Large intestine (tissue), 3 donors: ENCODE measurements around the gene ACKR4. TPM values are rescaled to one million over a fixed set of nuclear protein-coding genes. Genes with fewer than 3 reads are reported as not detected.

Experiments used
- DNase-seq, 2 donors: peaks; one replicate each; pipeline versions ENCODE4 v3.0.0 to v3.0.0-alpha.2; 2013
- H3K27ac ChIP-seq: one replicate; pipeline ENCODE4 v1.5.1; 2013; ENCODE audit warnings: low read length
- H3K27me3 ChIP-seq: 2 replicates; pipeline ENCODE4 v1.6.1; 2013; ENCODE audit warnings: low read length; ENCODE audit not compliant: control insufficient read depth, insufficient read depth
- H3K36me3 ChIP-seq: 2 replicates; pipeline ENCODE4 v1.6.1; 2013; ENCODE audit warnings: low read length; ENCODE audit not compliant: control insufficient read depth, insufficient read depth
- H3K4me1 ChIP-seq: one replicate; pipeline ENCODE4 v1.6.1; 2013; ENCODE audit warnings: low read length; ENCODE audit not compliant: control insufficient read depth, insufficient read depth
- H3K4me3 ChIP-seq: one replicate; pipeline ENCODE4 v1.5.1; 2013; ENCODE audit warnings: low read length
- H3K9me3 ChIP-seq: one replicate; pipeline ENCODE4 v1.6.1; 2013; ENCODE audit warnings: mild to moderate bottlenecking, low read depth, low read length, moderate library complexity; ENCODE audit not compliant: control insufficient read depth
- WGBS: methylation state at CpG from one replicate; pipeline ENCODE4 v1.1.5; 2013; ENCODE audit warnings: low lambda C conversion rate; ENCODE audit not compliant: insufficient coverage; 5-methylcytosine and 5-hydroxymethylcytosine counted together
- polyA plus RNA-seq: library from polyadenylated mRNA; unstranded; fragments of 120-200 nt; gene quantifications from one replicate; pipeline ENCODE4 v1.2.1, GENCODE V29; 2013

The ACKR4 gene
- polyA plus RNA-seq, 1 donor = 4.4 TPM

DNA sequence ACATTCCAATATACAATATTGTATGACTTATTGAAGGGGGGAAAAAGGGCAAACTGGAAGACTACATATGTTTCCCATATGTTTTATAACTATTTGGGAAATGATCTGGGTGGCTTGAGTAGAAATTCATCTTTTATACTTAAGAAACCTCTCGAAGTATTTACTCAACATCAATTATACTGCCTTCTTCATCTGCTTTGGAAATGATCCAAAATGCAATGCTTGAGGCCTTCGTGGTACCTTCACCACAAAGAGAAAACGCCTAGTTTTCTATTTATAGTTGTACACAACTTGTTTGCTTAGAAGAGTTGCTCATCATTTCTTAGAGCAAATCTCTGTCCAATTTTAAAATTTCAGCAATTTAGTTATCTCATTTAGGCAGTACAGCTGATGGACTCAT, 18.8 kb downstream of the ACKR4 start:
- WGBS = no CpG with 5 or more reads among the region's 3 CpGs

DNA sequence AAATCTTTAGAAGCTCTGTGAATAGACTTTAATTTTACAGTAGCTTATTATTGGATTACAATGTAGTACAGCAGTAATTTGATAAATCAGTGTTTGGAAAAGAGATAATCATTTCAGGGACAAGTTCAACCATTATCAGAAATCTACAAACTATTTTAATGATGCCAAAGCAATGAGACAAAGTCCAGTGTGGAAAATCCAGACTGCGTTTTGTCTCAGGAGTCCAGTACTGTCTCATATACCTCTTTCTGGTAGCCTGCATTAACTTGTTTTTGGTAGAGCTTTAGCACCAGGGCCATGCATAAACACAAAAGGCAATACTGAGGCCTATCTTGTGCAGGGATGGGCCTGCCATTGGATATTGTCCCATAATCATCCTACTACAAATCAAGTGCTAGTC, 19.7 kb downstream of the ACKR4 start:
- H3K4me1 ChIP-seq = peaks cover 3% of the 10 kb centered on the region
- H3K9me3 ChIP-seq = no peaks in the 10 kb centered on the region
- H3K36me3 ChIP-seq = peaks cover 8% of the 10 kb centered on the region
- no peaks in the 10 kb centered on the region for H3K27me3 ChIP-seq
- no peak overlapping the region for H3K4me3 ChIP-seq
- WGBS = no CpG with 5 or more reads among the region's 1 CpG
- no peak overlapping the region for H3K27ac ChIP-seq
- DNase-seq = peak in 1 of 2 donors; percentile 23

More for the DNA sequence above, 18.8 kb downstream of the ACKR4 start:
- no peak overlapping the region for H3K27ac ChIP-seq
- peaks cover 8% of the 10 kb centered on the region for H3K36me3 ChIP-seq
- H3K4me1 ChIP-seq = peaks cover 3% of the 10 kb centered on the region
- no peaks in the 10 kb centered on the region for H3K9me3 ChIP-seq
- H3K4me3 ChIP-seq = no peak overlapping the region
- DNase-seq = no peak
- no peaks in the 10 kb centered on the region for H3K27me3 ChIP-seq

DNA sequence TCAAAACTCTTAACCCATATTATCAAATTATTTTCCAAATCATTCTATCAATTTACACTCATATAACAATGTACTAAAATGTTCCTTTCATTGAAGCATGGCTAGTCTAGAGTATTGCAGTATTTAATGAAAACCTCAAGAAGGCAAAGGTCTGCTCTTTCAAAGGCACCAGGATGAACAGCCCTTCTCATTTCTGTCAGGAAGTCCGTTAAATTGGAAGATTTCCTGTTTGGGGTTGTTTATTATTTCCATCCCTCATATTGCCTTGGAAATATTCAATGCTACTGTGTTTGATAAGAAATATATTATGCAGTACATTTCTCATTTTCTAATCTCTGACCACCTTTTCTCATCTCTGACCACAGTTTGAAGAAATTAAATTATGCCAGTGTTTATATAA, 25.1 kb downstream of the ACKR4 start:
- no peak for DNase-seq
- WGBS = no CpG with 5 or more reads among the region's 1 CpG
- no peaks in the 10 kb centered on the region for H3K4me1 ChIP-seq
- peaks cover 24% of the 10 kb centered on the region for H3K36me3 ChIP-seq
- H3K27me3 ChIP-seq = no peaks in the 10 kb centered on the region
- H3K4me3 ChIP-seq = no peak overlapping the region
- no peaks in the 10 kb centered on the region for H3K9me3 ChIP-seq
- H3K27ac ChIP-seq = no peak overlapping the region

DNA sequence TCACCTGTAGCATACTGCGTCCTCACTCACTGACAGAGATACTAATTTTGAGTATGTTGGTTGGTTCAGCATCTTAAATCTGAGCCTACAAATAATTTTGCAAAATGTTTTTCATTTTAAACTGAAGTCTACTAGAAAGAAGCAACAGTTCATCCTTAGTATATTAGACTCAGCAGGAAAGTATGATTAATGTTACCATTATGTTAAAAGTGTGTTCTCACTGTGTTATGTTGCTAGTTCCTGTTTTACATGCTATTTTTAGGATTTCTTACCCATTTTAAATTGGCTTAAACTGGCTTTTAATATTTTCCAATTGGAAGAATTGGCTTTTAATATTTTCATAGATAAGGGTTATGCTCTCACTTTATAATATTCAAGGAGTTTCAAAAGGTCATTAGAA, 25.7 kb downstream of the ACKR4 start:
- DNase-seq = no peak

GRCh38 chr3:132623646-132624045, 26.6 kb downstream of the ACKR4 start:
- WGBS = no CpG with 5 or more reads among the region's 1 CpG
- Histone ChIP-seq H3K27me3 (no peaks in the 10 kb centered on the region), H3K4me3 (no peak overlapping the region), H3K9me3 (no peaks in the 10 kb centered on the region), H3K27ac (no peak overlapping the region), H3K36me3 (peaks cover 32% of the 10 kb centered on the region), H3K4me1 (no peaks in the 10 kb centered on the region)
- no peak for DNase-seq

More for the DNA sequence above, 25.7 kb downstream of the ACKR4 start:
- H3K27ac ChIP-seq = no peak overlapping the region
- no peaks in the 10 kb centered on the region for H3K27me3 ChIP-seq
- no peak overlapping the region for H3K4me3 ChIP-seq
- no peaks in the 10 kb centered on the region for H3K9me3 ChIP-seq
- H3K4me1 ChIP-seq = no peaks in the 10 kb centered on the region
- peaks cover 29% of the 10 kb centered on the region for H3K36me3 ChIP-seq
- 100% methylated on average over 1 of the region's 1 CpG for WGBS

DNA sequence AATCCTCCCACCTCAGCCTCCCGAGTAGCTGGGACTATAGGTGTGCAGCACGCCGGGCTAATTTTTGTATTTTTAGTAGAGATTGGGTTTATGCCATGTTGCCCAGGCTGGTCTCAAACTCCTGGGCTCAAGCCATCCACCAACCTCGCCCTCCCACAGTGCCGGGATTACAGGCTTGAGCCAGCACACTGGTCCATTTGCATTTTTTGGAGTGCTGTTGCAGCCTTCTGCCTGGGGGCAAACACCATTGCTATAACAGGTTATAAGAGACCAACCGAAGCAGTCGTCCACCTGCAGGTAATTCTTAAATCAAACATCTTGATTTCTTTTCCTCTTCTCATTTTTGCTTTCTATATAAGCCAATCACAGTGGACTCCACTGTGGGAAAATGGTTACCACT, 27.7 kb downstream of the ACKR4 start:
- Histone ChIP-seq H3K27ac (no peak overlapping the region), H3K9me3 (no peaks in the 10 kb centered on the region), H3K36me3 (peaks cover 32% of the 10 kb centered on the region), H3K4me1 (no peaks in the 10 kb centered on the region), H3K27me3 (no peaks in the 10 kb centered on the region), H3K4me3 (no peak overlapping the region)
- 100% methylated on average over 2 of the region's 7 CpGs for WGBS
- DNase-seq = no peak

GRCh38 chr3:132625613-132626012, 28.5 kb downstream of the ACKR4 start:
- no peak for DNase-seq
- Histone ChIP-seq H3K4me1 (no peaks in the 10 kb centered on the region), H3K4me3 (no peak overlapping the region), H3K27me3 (no peaks in the 10 kb centered on the region), H3K36me3 (peaks cover 30% of the 10 kb centered on the region), H3K9me3 (no peaks in the 10 kb centered on the region), H3K27ac (no peak overlapping the region)
- no CpG with 5 or more reads among the region's 1 CpG for WGBS

- Histone ChIP-seq H3K36me3 (peaks cover 32% of the 10 kb centered on the region), H3K4me1 (no peaks in the 10 kb centered on the region), H3K27ac (no peak overlapping the region), H3K4me3 (no peak overlapping the region), H3K9me3 (no peaks in the 10 kb centered on the region), H3K27me3 (no peaks in the 10 kb centered on the region)
- no peak for DNase-seq
- no CpG with 5 or more reads among the region's 6 CpGs for WGBS
Measured at GRCh38 chr3:132626955-132627354, 29.9 kb downstream of the ACKR4 start.

DNA sequence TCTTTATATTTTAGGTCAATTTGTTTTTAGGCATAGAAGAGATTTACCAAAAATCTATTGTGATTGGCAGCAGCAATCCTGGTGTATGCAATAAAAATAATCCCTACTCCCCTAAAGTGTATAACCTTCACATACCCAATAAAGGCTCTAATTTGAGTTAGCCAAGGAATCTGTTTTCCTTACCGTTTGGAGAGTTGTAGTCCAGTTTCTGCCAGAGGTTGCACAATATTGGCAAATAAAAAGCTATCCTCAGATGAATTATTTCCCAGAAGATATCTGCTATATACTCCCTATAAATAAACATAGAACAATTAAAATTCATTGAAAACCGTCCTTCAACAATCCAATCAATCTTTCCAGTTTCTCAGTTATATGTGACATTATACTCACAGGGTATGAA, 31.1 kb downstream of the ACKR4 start:
- WGBS = 57% methylated on average over 1 of the region's 2 CpGs
- no peak for DNase-seq
- no peak overlapping the region for H3K27ac ChIP-seq
- no peak overlapping the region for H3K4me3 ChIP-seq
- H3K27me3 ChIP-seq = no peaks in the 10 kb centered on the region
- H3K36me3 ChIP-seq = peaks cover 35% of the 10 kb centered on the region
- H3K4me1 ChIP-seq = no peaks in the 10 kb centered on the region
- H3K9me3 ChIP-seq = no peaks in the 10 kb centered on the region

- no peak for DNase-seq
- Histone ChIP-seq H3K4me3 (no peak overlapping the region), H3K36me3 (peaks cover 30% of the 10 kb centered on the region), H3K27ac (no peak overlapping the region), H3K4me1 (no peaks in the 10 kb centered on the region), H3K27me3 (no peaks in the 10 kb centered on the region), H3K9me3 (no peaks in the 10 kb centered on the region)
- 100% methylated on average over 1 of the region's 1 CpG for WGBS
Measured at GRCh38 chr3:132629928-132630327, 32.9 kb downstream of the ACKR4 start.

GRCh38 chr3:132630612-132631011, 33.5 kb downstream of the ACKR4 start:
- H3K4me3 ChIP-seq = no peak overlapping the region
- H3K9me3 ChIP-seq = no peaks in the 10 kb centered on the region
- DNase-seq = no peak
- H3K27me3 ChIP-seq = no peaks in the 10 kb centered on the region
- WGBS = 88% methylated on average over 6 of the region's 7 CpGs
- H3K36me3 ChIP-seq = peaks cover 33% of the 10 kb centered on the region
- no peaks in the 10 kb centered on the region for H3K4me1 ChIP-seq
- H3K27ac ChIP-seq = no peak overlapping the region
